Kidney (tissue), 14 donors: Measurements from ENCODE around the gene DHRS3. TPM values are rescaled to one million over a fixed set of nuclear protein-coding genes. Genes with fewer than 3 reads are reported as not detected.

Source experiments
- DNase-seq, 5 donors: peaks; one replicate each; pipeline ENCODE4 v3.0.0-alpha.2; 2013 to 2020
- FAIRE-seq: peaks from 2 replicates; lab custom pipeline; 2012; peaks lifted over from hg19 to GRCh38; lab: Jason Lieb, UNC
- H3K27ac ChIP-seq, 2 donors: one replicate each; pipeline ENCODE4 v1.7.0; 2013; ENCODE audit warnings: low read depth in 2 of 2, low read length in 2 of 2, inconsistent platforms in 1 of 2
- H3K27me3 ChIP-seq: one replicate; pipeline ENCODE4 v1.7.1; 2013; ENCODE audit warnings: low read length, inconsistent platforms; ENCODE audit not compliant: control insufficient read depth, insufficient read depth
- H3K36me3 ChIP-seq, 3 donors: one replicate each; pipeline versions ENCODE4 v1.7.0 to v1.7.1; 2013; ENCODE audit warnings: low read length in 3 of 3, control low read depth in 1 of 3, inconsistent platforms in 1 of 3; ENCODE audit not compliant: insufficient read depth in 3 of 3, control insufficient read depth in 2 of 3
- H3K4me1 ChIP-seq, 3 donors: one replicate each; pipeline versions ENCODE4 v1.7.0 to v1.7.1; 2013; ENCODE audit warnings: low read length in 3 of 3, inconsistent platforms in 1 of 3, low read depth in 1 of 3; ENCODE audit not compliant: control insufficient read depth in 2 of 3, insufficient read depth in 2 of 3
- H3K4me3 ChIP-seq, 3 donors: one replicate each; pipeline versions ENCODE4 v1.7.0 to v1.8.1; 2013; ENCODE audit warnings: low read length in 3 of 3, control low read depth in 1 of 3, inconsistent platforms in 1 of 3
- H3K9ac ChIP-seq, 3 donors: one replicate each; pipeline versions ENCODE4 v1.7.0 to v1.7.1; 2013; ENCODE audit warnings: low read length in 3 of 3, control low read depth in 1 of 3, inconsistent platforms in 1 of 3
- H3K9me3 ChIP-seq, 3 donors: one replicate each; pipeline versions ENCODE4 v1.7.0 to v1.7.1; 2013; ENCODE audit warnings: low read length in 3 of 3, control low read depth in 1 of 3, inconsistent platforms in 1 of 3; ENCODE audit not compliant: control insufficient read depth in 2 of 3, insufficient read depth in 1 of 3
- CTCF ChIP-seq: IDR thresholded peaks from 3 replicates; pipeline ENCODE4 v1.5.1; 2012; ENCODE audit warnings: mild to moderate bottlenecking, moderate library complexity, borderline replicate concordance; ENCODE audit not compliant: insufficient read depth; ENCODE audit errors: extremely low read depth
- intact Hi-C: fragments of 100-400 bp; cut with DNase I; formaldehyde crosslinking; loops from one replicate; pipeline ENCODE4 v1.11.1; 2022
- polyA plus RNA-seq: library from polyadenylated mRNA; stranded (reverse); fragments of 350-450 nt; fragmentation: Illumina TruSeq; extraction: RNeasy Lipid Tissue Mini Kit (QIAGEN cat#74804); gene quantifications from one replicate; pipeline ENCODE4 v1.2.3, GENCODE V29; 2014; ENCODE audit warnings: low read depth, low replicate concordance; ENCODE audit not compliant: insufficient read depth
- total RNA-seq: library from RNA; stranded (reverse); fragmentation: NEBNext Ultra II Directional; extraction: Animal tissue kit (Norgen Biotek cat#: 25700); gene quantifications from one replicate; pipeline ENCODE4 v1.2.1, GENCODE V29; 2021
- donor health status: control.
- donor health status: control.
- donor health status: control.
- donor health status: control.
- donor health status: control.
- donor health status: DM: yes; HTN: yes; CAD: no.
- donor health status: Normal renal cell carcinoma (clear cell type).

DHRS3 gene
- total and polyA plus RNA-seq, 2 donors from 2014 or later, result 44.8 to 97.1 TPM

GRCh38 chr1:12629985-12630760, 12.2 kb upstream of the DHRS3 start:
- Histone ChIP-seq H3K9ac (no peak overlapping the region), H3K27me3 (no peaks in the 10 kb centered on the region), H3K9me3 (no peaks in the 10 kb centered on the region), H3K4me1 (no peaks in the 10 kb centered on the region), H3K36me3 (no peaks in the 10 kb centered on the region), H3K4me3 (no peak overlapping the region), H3K27ac (no peak overlapping the region)
- DNase-seq (no peak), FAIRE-seq (no peak)
- TF ChIP-seq CTCF, result no peak
- intact Hi-C loops, result no loop called here

DNA sequence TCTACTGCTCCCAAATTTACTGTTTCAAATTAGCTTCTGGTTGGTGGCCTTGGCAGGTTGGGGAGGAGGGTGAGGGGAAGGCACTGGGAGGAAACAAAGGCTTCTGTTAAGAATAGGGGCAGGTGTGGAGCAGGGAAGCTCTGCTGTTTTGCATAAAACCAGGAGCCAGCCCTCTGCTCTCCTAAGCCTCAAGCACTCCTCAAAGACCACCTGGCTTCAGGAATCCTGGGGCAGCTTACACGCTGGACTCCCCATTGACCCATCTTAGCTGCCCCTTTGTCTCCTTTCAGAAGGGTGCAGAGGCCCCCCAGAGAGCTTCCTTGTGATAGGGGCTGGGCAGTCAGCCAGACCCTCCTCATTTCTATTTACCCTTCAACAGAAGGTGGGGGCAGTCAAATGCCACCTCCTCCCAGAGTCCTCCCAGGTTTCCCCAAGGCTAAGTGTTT, 11.5 kb upstream of the DHRS3 start:
- FAIRE-seq (no peak), DNase-seq (no peak)
- H3K9ac ChIP-seq, result no peak overlapping the region
- H3K9me3 ChIP-seq, result no peaks in the 10 kb centered on the region
- TF ChIP-seq CTCF, result no peak
- no peaks in the 10 kb centered on the region for H3K4me1 ChIP-seq
- H3K27me3 ChIP-seq, result no peaks in the 10 kb centered on the region
- no peak overlapping the region for H3K27ac ChIP-seq
- no peaks in the 10 kb centered on the region for H3K36me3 ChIP-seq
- H3K4me3 ChIP-seq, result no peak overlapping the region
- intact Hi-C loops, result no loop called here

DNA sequence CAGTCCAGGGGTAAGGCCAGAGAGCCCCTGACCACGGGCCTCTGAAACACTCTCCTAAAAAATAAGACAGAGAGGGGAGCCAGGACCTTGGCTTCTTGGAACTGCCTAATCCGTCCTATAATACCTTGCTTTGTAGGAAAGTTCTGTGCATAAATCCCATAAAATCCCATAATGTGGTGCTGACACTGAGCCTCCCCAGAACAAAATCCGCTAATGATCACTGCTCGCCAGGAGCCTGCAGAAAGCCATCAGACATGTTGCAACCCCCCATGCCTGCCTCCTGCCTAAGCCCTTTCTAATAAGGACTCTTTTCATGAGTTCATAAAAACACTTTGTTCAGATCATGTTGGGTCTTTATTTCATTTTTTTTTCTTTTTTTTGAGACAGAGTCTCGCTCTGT, 9.3 kb upstream of the DHRS3 start:
- H3K27me3 ChIP-seq, result no peaks in the 10 kb centered on the region
- no peak for DNase-seq
- H3K4me3 ChIP-seq, result no peak overlapping the region
- peaks cover 0 to 5% (median 5%) of the 10 kb centered on the region in 3 donors for H3K4me1 ChIP-seq
- H3K36me3 ChIP-seq, result no peaks in the 10 kb centered on the region
- H3K27ac ChIP-seq, result no peak overlapping the region
- intact Hi-C loops, result no loop called here
- no peak for FAIRE-seq
- H3K9ac ChIP-seq, result no peak overlapping the region
- TF ChIP-seq CTCF, result no peak
- no peaks in the 10 kb centered on the region for H3K9me3 ChIP-seq

- DNase-seq (no peak), FAIRE-seq (no peak)
- Histone ChIP-seq H3K9ac (no peak overlapping the region), H3K4me1 (peaks cover 3 to 9% (median 9%) of the 10 kb centered on the region in 3 donors), H3K9me3 (no peaks in the 10 kb centered on the region), H3K4me3 (no peak overlapping the region), H3K27me3 (no peaks in the 10 kb centered on the region), H3K27ac (no peak overlapping the region), H3K36me3 (no peaks in the 10 kb centered on the region)
- TF ChIP-seq CTCF, result no peak
- intact Hi-C loops, result no loop called here
These were observed 8.9 kb upstream of the DHRS3 start for GRCh38 chr1:12626888-12627287.
